ENCODE results near the gene HDGF. TPM values are rescaled to one million over a fixed set of nuclear protein-coding genes. Genes with fewer than 3 reads are reported as not detected.
A peak's percentile ranks its signal among the peaks of the same experiment; 100 is the strongest.

Gene HDGF
- total and polyA plus RNA-seq, 8 donors: 43.5 to 112 (median 66.0) TPM

GRCh38 chr1:156750191-156750672 lies 1.2 kb downstream of the HDGF start:
- no peak for FAIRE-seq
- peaks cover 22 to 42% (median 31%) of the 10 kb centered on the region in 3 donors for H3K4me1 ChIP-seq
- no peaks in the 10 kb centered on the region for H3K27me3 ChIP-seq
- ATAC-seq: peak in 3 of 4 donors; percentile 6 to 14 (median 7)
- H3K4me3 ChIP-seq: peak overlapping the region; percentile 61 to 98 (median 96)
- no peak for TF ChIP-seq CTCF (IDR thresholded peaks at IDR 0.05)
- no peaks in the 10 kb centered on the region for H3K9me3 ChIP-seq
- peak in 5 of 6 donors; percentile 60 to 78 (median 66) for DNase-seq
- intact Hi-C loops (cut with DNase I): no loop called here
- 2 to 4% methylated on average over 5 of the region's 5 CpGs for whole genome bisulfite sequencing, 2 donors
- H3K27ac ChIP-seq: peak overlapping the region; percentile 89 to 95 (median 92)
- no peaks in the 10 kb centered on the region for H3K36me3 ChIP-seq

GRCh38 chr1:156749419-156750118 lies 1.9 kb downstream of the HDGF start:
- WGBS, 2 donors: 8 to 10% methylated on average over 8 of the region's 8 CpGs
- intact Hi-C loops (cut with DNase I): no loop called here
- H3K27ac ChIP-seq: peak overlapping the region; percentile 89 to 95 (median 92)
- DNase-seq: no peak
- no peaks in the 10 kb centered on the region for H3K36me3 ChIP-seq
- H3K9me3 ChIP-seq: no peaks in the 10 kb centered on the region
- no peaks in the 10 kb centered on the region for H3K27me3 ChIP-seq
- FAIRE-seq: no peak
- peak overlapping the region in 3 of 4 donors; percentile 93 to 98 (median 98) for H3K4me3 ChIP-seq
- H3K4me1 ChIP-seq: peaks cover 22 to 42% (median 31%) of the 10 kb centered on the region in 3 donors
- TF ChIP-seq CTCF (IDR thresholded peaks at IDR 0.05): no peak
- no peak for ATAC-seq

GRCh38 chr1:156748670-156749418 lies 2.6 kb downstream of the HDGF start:
- no peak for TF ChIP-seq CTCF (IDR thresholded peaks at IDR 0.05)
- peak in 2 of 4 donors; percentile 1 to 2 for ATAC-seq
- H3K4me3 ChIP-seq: peak overlapping the region in 3 of 4 donors; percentile 7 to 98 (median 93)
- H3K27ac ChIP-seq: peak overlapping the region; percentile 89 to 95 (median 92)
- peaks cover 22 to 42% (median 31%) of the 10 kb centered on the region in 3 donors for H3K4me1 ChIP-seq
- peak in 3 of 6 donors; percentile 60 to 69 (median 67) for DNase-seq
- 9 to 14% methylated on average over 9 of the region's 9 CpGs for WGBS, 2 donors
- H3K36me3 ChIP-seq: peaks cover 0 to 4% (median 2%) of the 10 kb centered on the region in 3 donors
- H3K27me3 ChIP-seq: no peaks in the 10 kb centered on the region
- FAIRE-seq: no peak
- intact Hi-C loops (cut with DNase I): no loop called here
- no peaks in the 10 kb centered on the region for H3K9me3 ChIP-seq

GRCh38 chr1:156747742-156748669 lies 3.5 kb downstream of the HDGF start:
- peaks cover 0 to 12% (median 8%) of the 10 kb centered on the region in 3 donors for H3K36me3 ChIP-seq
- DNase-seq (no peak), FAIRE-seq (no peak), ATAC-seq (no peak)
- WGBS, 2 donors: 5 to 7% methylated on average over 8 of the region's 8 CpGs
- intact Hi-C loops (cut with DNase I): no loop called here
- no peaks in the 10 kb centered on the region for H3K27me3 ChIP-seq
- peak overlapping the region in 3 of 4 donors; percentile 16 to 98 (median 93) for H3K4me3 ChIP-seq
- TF ChIP-seq CTCF (IDR thresholded peaks at IDR 0.05): no peak
- no peaks in the 10 kb centered on the region for H3K9me3 ChIP-seq
- H3K27ac ChIP-seq: peak overlapping the region; percentile 89 to 95 (median 92)
- H3K4me1 ChIP-seq: peaks cover 22 to 38% (median 31%) of the 10 kb centered on the region in 3 donors
